MM.1S (cell line): ENCODE data around the gene ABCA13.

Source experiments
- CTCF ChIP-seq: fragments of 300-600 bp; sonication (generic); IDR thresholded peaks from 2 replicates; pipeline ENCODE4 v1.5.1; 2016; ENCODE audit warnings: antibody characterized with exemption, low read length, mixed read lengths
- EZH2 ChIP-seq: fragments of 300-600 bp; sonication (generic); optimal IDR thresholded peaks from 2 replicates; pipeline ENCODE3; 2017; ENCODE audit warnings: low read depth, mild to moderate bottlenecking, antibody characterized with exemption, low read length, mixed read lengths
- EZH2phosphoT487 ChIP-seq: fragments of 300-600 bp; sonication (generic); IDR thresholded peaks from 2 replicates; pipeline ENCODE4 v1.6.1; 2018; ENCODE audit warnings: antibody characterized with exemption, low read length

- no peak for TF ChIP-seq CTCF
- TF ChIP-seq EZH2, result no peak
- TF ChIP-seq EZH2phosphoT487, result no peak
These were observed 97.8 kb downstream of the ABCA13 start for GRCh38 chr7:48269066-48269465.
